Measurements from ENCODE around the gene RNF34.
"Not testable (repeated sequence)": the region's sequence is repeated elsewhere in the genome, so short reads cannot be mapped to it uniquely, and the experiment has no call there.

The RNF34 gene, protein sequence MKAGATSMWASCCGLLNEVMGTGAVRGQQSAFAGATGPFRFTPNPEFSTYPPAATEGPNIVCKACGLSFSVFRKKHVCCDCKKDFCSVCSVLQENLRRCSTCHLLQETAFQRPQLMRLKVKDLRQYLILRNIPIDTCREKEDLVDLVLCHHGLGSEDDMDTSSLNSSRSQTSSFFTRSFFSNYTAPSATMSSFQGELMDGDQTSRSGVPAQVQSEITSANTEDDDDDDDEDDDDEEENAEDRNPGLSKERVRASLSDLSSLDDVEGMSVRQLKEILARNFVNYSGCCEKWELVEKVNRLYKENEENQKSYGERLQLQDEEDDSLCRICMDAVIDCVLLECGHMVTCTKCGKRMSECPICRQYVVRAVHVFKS

DNA sequence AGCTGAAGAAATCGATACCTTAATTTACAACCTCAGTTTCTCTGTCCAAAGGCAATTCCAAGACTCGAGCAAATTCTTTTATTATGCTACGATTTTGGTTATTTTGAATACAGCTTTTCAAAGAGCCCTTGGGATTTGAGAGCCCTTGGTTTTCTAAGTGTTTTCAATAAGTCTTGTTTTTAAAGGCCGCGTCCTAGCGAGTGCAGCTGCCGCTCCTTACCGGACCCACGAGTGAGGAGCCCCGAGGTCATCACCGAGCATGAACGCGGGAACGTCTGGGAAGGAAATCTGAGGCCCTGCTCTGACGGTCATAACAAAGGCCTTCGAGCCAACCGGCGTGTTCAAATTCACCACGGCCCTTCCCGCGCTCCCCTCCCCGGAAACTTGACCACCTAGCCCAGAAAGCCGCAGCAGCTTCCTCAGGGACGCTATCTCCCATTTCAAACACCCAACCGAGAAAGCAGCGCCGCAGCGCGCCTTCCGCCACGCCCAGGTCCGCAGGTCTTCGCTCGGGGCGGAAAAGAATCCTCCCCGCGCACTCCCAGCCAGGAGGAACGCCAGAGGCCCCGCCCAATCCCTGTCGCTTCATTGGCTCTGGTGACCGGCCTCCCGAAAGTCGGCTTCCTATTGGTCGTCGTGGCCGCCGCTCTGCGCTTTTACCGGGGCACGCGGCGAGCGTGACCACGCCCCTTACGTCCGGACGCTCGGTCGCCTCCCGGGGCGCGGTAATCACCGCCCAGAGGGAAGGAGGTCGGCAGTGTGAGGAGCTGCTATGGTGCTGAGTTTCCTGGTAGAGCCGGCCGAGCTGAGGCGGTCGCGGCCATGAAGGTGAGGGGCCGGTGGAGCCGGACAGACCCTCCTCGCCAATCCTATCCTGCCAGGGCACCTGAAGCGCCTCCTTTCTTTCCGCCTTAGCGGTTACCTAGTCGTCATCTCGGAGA lies at the start of gene RNF34:
Gene RNF34 (plus strand): TSS at position 728 of the 941 bp plus-strand sequence. CDS start 95 bp downstream, at position 823.
- peak; percentile 97 for DNase-seq

DNA sequence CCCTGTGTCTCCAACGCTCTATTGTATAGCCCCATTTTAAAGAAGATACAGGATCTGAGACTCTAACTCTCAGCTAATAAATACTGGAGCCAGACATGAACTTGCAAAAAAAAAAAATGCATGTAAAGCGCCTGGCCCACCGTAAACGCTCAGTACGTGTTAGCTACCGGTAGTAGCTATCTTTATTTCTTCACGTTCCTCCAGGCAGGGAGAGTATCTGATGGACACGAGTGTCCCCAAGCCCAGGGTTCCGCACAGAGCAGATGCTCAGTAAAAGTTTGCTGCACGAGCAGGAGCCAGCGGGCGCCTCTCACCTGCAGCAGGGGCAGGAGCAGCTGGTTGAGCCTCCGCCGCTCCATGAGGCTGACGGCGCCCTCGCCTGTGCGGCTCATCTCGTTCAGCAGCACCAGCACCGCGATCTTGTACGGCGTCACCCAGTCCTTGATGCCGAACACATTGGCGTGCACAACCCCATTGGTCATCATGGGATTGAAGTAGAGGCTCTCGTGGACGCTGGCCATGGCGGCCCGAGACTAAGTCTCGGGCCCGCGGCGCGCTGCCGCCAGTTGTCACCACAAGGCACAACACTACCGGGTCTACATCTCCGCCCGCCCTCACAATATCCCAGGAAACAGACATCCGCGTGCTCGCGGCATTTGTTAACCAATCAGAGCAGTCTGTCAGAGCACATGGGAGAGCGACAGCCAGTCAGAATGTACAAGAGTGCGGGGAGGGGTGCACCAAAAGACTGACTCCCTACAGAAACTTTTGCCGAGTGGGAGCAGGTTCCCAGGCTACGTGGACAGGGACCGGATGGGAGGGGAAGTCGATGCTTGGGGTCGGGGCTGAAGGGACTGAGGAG lies 47.9 kb upstream of the RNF34 start, which contains the start of gene ANAPC5:
Gene ANAPC5 (minus strand): TSS at position 592 of the 862 bp plus-strand sequence. CDS start 71 bp downstream, at position 521.
- DNase-seq = peak; percentile 88

DNA sequence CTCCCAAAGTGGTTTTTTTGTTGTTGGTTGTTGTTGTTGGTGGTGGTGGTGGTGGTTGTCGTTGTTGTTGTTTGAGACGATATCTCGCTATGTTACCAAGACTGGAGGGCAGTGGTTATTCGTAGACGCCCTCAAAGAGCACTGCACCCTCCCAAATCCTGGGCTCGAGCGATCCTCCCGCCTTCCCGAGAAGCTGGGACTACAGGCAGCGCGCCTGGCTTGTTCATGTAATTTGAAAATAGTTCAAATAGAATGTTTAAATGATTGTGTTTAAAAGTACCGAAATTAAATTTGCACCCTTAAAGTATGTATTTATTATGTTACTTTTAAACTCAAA lies 47.3 kb upstream of the RNF34 start:
- no peak for DNase-seq

DNA sequence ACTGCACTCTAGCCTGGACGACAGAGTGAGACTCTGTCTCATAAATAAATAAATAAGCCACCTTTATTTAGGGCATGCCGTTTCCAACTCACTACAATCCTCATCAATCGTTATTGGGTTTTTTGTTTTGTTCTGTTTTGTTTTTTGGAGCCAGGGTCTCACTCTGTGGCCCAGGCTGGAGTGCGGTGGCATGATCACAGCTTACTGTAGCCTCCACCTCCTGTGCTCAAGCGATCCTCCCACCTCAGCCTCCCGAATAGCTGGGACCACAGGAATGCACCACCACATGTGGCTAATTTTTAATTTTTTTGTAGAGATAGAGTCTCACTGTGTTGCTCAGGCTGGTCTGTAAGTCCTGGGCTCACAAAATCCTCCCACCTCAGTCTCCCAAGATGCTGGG lies 44.1 kb upstream of the RNF34 start:
- no peak for DNase-seq

DNA sequence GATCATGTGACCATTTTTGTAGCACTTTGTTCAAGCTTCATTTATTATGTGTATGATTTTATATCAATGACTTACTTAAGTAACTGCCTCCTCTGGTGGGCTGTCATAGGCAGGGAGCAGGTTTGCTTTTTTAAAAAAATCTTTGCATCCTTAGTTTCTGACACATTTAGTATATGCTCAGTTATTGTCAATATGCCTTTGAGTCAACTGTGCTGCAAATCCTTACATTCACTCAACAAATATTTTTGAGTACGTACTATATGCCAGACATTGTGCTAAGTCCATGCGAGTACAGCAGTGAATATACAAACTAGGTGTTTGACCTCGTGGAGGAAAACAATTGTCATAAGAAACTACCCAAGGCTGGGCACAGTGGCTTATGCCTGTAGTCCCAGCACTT lies 43.3 kb upstream of the RNF34 start:
- no peak for DNase-seq

DNA sequence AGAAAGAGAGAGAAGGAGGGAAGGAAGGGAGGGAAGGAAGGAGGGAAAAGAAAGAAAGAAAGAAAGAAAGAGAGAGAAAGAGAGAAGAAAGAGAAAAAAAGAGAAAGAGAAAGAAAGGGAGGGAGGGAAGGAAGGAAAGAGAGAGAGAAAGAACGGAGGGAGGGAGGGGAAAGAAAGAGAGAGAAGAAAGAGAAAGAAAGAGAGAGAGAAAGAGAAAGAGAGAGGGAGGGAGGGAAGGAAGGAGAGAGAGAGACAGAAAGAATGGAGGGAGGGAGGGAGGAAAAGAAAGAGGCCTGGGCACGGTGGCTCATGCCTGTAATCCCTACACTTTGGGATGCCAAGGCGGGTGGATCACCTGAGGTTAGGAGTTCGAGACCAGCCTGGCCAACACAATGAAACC lies 42.6 kb upstream of the RNF34 start:
- no peak for DNase-seq

DNA sequence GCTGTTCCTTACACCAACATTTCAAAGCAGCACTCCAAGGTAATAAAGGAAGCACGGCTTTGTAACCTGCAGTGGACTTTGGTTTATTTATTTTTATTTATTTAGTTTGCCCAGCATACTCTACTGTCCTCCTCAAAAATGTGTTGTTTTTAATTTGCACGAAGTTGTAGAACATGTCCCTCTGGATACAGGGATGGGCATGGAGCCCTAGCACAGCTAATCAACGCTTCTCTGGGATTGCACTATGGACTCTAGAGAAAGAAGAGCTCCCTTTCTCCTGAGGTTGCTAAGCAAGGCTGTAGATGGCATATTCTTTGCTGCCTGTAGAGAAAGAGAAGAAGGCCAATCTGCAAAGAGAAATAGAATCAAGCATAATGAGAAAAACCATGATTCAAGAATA lies 41.8 kb upstream of the RNF34 start:
- DNase-seq = no peak

DNA sequence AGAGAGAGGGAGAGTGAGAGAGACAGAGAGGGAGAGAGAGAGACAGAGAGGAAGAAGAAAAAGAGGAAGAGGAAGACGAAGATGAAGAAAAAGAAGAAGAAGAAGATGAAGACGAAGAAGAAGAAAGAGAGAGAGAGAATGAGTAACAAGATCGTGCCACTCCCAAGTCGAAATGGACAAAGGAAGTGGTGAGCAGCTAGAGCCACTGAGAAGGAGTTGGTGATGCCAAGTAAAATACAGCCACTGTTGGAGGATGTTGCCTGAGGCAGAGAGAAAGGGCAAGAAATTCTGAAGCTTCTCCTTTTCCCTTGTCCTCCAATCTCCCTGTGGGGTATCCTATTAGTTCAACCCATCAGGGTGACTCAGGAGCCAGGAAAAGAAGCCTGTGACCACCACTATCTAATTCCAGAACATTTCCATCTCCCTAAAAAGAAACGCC lies 35.2 kb upstream of the RNF34 start:
- DNase-seq = no peak

DNA sequence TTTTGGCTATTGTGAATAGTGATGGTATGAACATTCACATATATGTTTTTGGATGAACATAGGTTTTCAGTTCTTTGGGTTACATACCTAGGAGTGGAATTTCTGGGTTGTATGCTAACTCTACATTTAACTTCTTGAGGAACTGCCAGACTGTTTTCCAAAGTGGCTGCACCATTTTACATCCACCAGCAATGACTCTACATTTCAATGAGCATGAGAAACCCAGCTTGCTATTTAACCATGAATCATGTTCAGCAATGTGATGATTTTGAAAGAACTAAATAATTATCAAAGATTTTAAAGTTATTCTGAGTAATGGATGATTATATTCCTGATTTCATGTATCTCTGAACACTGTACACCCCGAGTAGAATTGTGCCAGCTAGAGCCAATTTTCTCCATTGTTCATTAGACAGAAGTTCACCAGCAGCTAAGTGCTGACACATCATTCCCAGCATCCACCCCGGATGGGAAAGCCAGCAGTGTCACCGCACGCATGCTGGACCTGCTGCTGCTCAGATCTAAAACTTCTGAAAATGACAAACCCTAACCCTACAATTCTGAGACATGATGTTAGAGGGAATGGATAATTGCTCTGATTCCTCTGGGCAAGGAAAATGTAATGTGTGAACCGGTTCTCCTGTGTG lies 34.4 kb upstream of the RNF34 start:
- DNase-seq = no peak

DNA sequence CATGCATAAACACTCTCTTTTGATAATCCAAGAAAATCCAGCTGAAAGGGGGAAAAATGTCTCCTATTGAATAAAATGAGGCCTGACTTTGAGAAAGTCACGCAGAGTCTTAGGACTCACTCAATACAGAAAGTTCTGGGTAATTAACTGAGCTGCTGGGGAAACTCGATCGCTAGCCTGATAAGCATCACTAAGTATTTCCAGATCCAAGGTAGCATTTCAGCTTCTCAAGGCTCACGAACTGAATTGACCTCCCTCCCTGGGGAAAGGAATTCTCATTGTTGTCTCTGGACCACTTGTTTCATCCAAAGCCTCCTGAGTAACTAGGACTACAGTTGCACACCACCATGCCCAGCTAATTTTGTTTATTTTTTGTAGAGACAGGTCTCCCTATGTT lies 33.9 kb upstream of the RNF34 start:
- no peak for DNase-seq

DNA sequence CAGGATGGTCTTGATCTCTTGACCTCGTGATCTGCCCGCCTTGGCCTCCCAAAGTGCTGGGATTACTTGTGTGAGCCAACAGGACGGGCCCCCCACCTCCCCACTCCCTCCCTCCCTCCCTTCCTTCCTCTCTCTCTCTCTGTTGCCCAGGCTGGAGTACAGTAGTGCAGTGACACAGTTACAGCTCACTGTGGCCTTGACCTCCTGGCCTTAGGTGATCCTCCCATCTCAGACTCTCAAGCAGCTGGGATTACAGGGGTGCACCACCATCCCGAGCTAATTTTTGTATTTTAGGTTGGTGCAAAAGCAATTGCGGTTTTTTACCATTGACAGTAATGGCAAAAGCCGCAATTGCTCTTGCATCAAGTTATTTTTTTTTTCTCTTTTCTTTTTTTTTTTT lies 28.5 kb upstream of the RNF34 start:
- DNase-seq = no peak

DNA sequence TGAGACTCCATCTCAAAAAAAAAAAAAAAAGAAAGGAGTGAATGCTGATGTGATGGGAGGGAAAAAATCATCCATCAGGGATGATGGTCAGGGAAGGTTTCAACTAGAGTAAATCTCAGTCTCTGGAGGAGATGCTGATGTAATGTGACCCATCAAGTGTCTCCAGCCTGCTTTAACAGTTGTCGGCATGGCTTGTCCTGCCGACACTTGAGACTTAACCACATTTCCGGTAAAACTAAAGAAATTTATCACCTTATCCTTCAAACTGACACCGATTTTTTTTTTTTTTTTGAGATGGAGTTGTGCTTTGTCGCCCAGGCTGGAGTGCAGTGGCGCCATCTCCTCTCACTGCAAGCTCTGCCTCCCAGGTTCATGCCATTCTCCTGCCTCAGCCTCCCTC lies 26.2 kb upstream of the RNF34 start:
- no peak for DNase-seq

DNA sequence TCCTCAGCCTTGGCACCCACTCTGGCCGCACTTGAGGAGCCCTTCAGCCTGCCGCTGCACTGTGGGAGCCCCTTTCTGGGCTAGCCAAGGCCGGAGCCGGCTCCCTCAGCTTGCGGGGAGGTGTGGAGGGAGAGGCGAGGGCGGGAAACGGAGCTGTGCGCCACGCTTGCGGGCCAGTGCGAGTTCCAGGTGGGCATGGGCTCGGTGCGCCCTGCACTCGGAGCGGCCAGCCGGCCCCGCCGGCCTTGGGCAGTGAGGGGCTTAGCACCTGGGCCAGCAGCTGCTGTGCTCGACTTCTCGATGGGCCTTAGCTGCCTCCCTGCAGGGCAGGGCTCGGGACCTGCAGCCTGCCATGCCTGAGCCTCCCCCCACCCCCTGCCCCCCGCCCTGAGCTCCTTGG lies 25.6 kb upstream of the RNF34 start:
- DNase-seq = not testable (repeated sequence)

DNA sequence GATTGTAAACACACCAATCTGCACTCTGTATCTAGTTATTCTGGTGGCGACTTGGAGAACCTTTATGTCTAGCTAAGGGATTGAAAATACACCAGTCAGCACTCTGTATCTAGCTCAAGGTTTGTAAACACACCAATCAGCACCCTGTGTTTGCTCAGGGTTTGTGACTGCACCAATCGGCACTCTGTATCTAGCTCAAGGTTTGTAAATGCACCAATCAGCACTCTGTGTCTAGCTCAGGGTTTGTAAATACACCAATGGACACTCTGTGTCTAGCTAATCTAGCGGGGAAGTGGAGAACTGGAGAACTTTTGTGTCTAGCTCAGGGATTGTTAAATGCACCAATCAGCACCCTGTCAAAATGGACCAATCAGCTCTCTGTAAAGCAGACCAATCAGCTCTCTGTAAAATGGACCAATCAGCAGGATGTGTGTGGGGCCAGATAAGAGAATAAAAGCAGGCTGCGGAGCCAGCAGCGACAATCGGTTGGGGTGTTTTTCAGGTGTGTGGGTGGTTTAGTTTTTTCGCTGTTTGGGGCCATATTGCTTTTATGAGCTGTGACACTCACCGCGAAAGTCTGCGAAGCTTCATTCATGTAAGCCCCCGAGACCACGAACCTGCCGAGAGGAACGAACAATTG lies 24.9 kb upstream of the RNF34 start:
- DNase-seq = not testable (repeated sequence)

DNA sequence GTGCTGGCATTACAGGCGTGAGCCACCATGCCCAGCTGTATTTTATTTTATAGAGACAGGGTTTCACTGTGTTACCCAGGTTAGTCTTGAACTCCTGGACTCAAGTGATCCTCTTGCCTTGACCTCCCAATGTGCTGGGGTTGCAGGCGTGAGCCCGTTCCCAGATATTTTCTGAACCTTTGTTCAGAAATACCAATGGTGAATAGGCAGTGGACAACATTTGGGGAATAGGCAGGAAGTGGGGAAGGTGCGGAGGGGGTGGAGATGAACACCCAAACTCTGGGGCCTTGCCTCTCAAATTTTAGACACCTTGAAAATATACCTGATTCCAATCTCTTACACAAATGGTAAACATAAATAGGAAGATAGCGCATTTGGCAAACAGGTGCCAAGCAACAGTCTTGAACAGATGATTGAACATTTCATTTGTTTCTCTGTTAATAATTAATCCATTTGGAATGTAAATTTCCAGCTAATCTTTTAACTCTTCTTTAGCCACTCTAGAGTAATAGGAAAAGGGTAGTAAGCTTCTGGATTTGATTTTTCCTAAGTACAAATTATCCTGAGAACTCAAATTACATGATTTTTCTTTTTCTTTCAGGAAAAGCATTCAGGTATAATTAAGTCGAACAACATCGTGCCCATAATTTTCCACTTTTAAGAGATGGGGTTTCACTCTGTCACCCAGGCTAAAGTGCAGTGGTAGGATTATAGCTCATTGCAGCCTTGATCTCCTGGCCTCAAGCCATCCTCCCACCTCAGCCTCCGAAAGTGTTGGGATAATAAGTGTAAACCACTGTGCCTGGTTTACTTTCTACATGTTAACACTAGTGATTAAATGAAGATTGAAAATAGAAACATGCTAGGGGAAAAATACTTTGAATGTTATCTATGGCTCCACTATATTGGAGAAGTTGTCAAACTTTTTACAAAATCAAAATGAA lies 22.9 kb upstream of the RNF34 start:
- no peak for DNase-seq

DNA sequence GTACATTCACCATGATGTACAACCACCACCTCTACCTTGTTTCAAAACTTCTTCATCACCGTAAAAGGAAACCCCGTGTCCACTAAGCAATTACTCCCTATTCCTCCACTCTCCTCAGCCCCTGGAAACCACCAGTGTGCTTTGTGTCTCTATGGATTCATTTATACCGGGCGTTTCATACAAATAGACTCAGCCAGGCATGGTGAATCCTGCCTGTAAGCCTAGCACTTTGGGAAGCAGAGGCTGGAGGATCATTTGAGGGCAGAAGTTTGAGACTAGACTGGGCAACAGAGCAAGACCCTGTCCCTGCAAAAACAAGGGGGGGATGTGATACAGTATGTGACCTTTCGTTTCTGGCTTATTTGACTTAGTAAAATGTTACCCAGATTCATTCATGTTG lies 21.2 kb upstream of the RNF34 start:
- DNase-seq = no peak

DNA sequence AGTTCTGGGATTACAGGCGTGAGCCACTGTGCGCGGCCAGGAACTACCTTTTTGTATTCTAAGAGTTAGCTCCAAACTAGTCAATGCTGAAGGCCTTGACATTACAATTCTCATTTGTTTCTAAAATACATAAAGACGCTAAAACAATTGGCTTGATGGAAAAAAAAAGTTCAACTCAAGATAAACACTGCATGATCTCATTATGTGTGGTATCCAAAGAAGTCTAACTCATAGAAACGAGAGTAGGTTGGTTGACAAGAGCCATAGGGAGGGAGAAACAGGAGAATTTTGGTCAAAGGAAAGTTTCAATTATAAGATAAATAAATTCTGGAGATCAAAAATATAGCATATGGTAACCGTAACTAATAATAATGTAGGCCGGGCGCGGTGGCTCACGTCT lies 20.0 kb upstream of the RNF34 start:
- DNase-seq = no peak

DNA sequence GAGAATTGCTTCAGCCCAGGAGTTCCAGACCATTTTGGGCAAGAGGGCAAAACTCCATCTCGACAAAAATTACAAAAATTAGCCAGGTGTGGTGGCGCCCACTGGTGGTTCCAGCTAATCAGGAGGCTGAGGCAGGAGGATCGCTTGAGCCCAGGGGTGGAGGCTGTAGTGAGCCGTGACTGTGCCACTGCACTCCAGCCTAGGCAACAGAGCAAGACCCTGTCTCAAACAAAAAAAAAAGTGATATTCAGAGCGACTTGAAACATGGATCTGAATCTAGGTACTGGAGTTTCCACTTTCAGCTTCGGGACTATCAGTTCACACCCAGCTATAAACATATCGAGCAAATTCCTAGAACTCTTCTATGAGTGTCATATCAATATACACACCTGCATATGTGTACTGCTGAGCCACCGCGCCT lies 16.3 kb upstream of the RNF34 start:
- no peak for DNase-seq

DNA sequence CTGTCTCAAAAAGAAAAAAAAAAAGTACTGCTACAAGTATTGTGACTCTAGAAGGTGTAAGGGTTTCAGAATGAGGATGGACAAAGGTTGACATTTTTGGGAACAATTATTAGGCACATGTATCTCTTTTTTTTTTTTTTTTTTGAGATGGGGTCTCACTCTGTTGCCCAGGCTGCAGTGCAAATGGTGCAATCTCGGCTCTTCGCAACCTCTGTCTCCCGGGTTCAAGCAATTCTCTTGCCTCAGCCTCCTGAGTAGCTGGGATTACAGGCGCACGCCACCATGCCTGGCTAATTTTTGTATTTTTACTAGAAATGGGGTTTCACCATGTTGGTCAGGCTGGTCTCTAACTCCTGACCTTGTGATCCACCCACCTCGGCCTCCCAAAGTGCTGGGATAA lies 15.0 kb upstream of the RNF34 start:
- not testable (repeated sequence) for DNase-seq

DNA sequence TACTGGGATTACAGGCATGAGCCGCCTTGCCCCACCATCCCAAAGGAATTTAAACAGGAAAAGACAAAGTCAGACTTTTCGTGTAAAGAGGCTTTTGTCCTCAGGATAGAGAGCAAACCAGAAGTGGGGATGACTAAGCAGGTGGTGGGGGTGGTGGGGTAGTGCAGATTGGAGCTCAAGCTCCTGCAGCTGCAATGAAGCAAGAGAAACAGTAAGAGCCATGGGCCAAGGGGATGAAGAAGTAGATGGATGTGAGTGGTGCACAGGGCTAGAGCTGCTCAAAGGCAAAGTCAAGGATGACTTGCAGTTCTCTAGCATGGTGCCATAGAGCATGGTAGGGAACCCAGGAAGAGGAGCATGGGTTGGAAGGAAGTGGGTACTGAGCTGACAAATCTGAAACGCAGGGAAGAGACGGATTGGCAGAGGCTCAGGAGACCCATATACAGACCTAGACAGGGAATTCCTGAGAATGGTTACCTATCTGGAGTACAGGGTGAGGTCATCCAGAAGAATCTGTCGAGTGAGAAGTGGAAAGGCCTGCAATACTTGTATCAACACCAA lies 11.4 kb upstream of the RNF34 start:
- DNase-seq = no peak
